Tibial nerve (tissue), 4 donors: ENCODE results near the gene ZNF697. TPM values are rescaled to one million over a fixed set of nuclear protein-coding genes. Genes with fewer than 3 reads are reported as not detected.
A peak's percentile ranks its signal among the peaks of the same experiment; 100 is the strongest.

Source experiments
- DNase-seq, 2 donors: peaks; one replicate each; pipeline ENCODE4 v3.0.0-alpha.2; 2019; ENCODE audit warnings: low spot score in 2 of 2
- H3K27ac ChIP-seq, 4 donors: fragments of 200-600 bp; sonication (generic) in 3 of 4; one replicate each; pipeline ENCODE4 v1.5.1; 2017 to 2019; ENCODE audit warnings: mild to moderate bottlenecking in 1 of 4
- H3K27me3 ChIP-seq, 2 donors: fragments of 200-600 bp; sonication (generic) in 1 of 2; one replicate each; pipeline versions ENCODE4 v1.5.1 to v1.6.0; 2017 to 2019
- H3K36me3 ChIP-seq, 3 donors: fragments of 200-600 bp; sonication (generic); one replicate each; pipeline ENCODE4 v1.5.1; 2018 to 2019
- H3K4me1 ChIP-seq, 4 donors: fragments of 200-600 bp; sonication (generic) in 3 of 4; one replicate each; pipeline ENCODE4 v1.5.1; 2017 to 2019
- H3K4me3 ChIP-seq, 4 donors: fragments of 200-600 bp; sonication (generic) in 3 of 4; one replicate each; pipeline ENCODE4 v1.5.1; 2017 to 2019; ENCODE audit warnings: mild to moderate bottlenecking in 1 of 4, moderate library complexity in 1 of 4
- H3K9me3 ChIP-seq, 4 donors: fragments of 200-600 bp; sonication (generic) in 3 of 4; one replicate each; pipeline ENCODE4 v1.5.1; 2017 to 2019
- CTCF ChIP-seq, 5 experiments: fragments of 200-600 bp in 3 of 5; fragments of 450-650 bp in 2 of 5; sonication (generic) in 3 of 5; IDR thresholded peaks; one replicate each; pipeline ENCODE4 v1.5.1; 2016 to 2019; ENCODE audit warnings: antibody characterized with exemption in 5 of 5, mild to moderate bottlenecking in 3 of 5, moderate library complexity in 2 of 5
- EP300 ChIP-seq, 2 donors: sonication (generic); formaldehyde crosslinking; IDR thresholded peaks; one replicate each; pipeline ENCODE4 v1.6.1; 2017; ENCODE audit warnings: antibody characterized with exemption in 2 of 2, mild to moderate bottlenecking in 1 of 2
- POLR2A ChIP-seq, 2 donors: fragments of 450-650 bp; IDR thresholded peaks; one replicate each; pipeline ENCODE4 v1.6.1; 2017; ENCODE audit warnings: antibody characterized with exemption in 2 of 2, mild to moderate bottlenecking in 2 of 2, moderate library complexity in 2 of 2
- WGBS, 2 donors: methylation state at CpG; one replicate each; pipeline ENCODE4 v1.1.5; 2018; 5-methylcytosine and 5-hydroxymethylcytosine counted together
- total RNA-seq, 4 donors: library from RNA; depleted of rRNA; stranded (reverse); fragments of >200 nt; gene quantifications; one replicate each; pipeline ENCODE4 v1.1.0, GENCODE V29; 2016

Gene ZNF697
- total RNA-seq, 4 donors from 2014 or later = 3.3 to 9.0 (median 4.9) TPM

DNA sequence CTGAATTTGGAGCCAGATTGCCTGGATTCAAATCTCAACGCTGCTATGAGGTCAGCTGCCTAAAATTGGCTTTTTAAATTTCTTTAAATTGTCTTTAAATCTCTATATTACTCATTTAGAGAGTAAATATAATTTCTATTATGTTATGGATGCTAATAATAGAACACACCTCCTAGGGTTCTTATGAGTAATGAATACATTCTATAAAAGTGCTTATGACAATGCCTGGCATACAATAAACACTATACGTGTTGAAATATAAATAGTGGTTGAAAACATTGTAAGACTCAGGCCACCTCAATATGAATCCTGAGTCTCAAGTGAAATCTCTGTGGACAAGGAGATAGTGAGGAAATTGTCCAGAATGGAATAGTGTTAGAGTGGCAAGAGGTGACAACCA is 32.7 kb upstream of the ZNF697 start:
- Histone ChIP-seq H3K27me3 (no peaks in the 10 kb centered on the region), H3K4me3 (no peak overlapping the region), H3K36me3 (no peaks in the 10 kb centered on the region), H3K4me1 (peaks cover 0 to 8% (median 0%) of the 10 kb centered on the region in 4 donors), H3K27ac (no peak overlapping the region), H3K9me3 (no peaks in the 10 kb centered on the region)
- TF ChIP-seq EP300 (IDR thresholded peaks at IDR 0.05) (no peak), POLR2A (IDR thresholded peaks at IDR 0.05) (no peak)
- DNase-seq = no peak
- WGBS, 2 donors = 70% methylated on average over 2 of the region's 2 CpGs

DNA sequence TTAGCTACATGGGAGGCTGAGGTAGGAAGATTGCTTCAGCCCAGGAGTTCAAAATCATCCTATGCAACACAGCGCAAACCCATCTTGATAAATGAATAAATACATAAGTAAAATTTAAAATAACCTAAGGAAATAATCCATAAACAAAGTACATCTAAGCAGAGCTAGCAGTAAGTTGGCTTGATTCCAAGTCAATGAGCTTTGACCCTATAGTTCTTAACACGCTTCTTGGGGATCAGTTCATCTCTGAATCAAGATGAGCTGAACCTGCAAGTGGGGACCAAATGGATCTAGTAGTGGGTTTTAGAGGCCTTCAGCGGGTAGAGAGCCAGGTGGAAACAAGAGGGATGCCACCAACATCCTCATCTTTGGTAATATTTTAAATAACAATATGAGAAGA is 32.1 kb upstream of the ZNF697 start:
- no peak overlapping the region for H3K4me3 ChIP-seq
- no peaks in the 10 kb centered on the region for H3K36me3 ChIP-seq
- no peaks in the 10 kb centered on the region for H3K9me3 ChIP-seq
- TF ChIP-seq EP300 (IDR thresholded peaks at IDR 0.05) (no peak), CTCF (IDR thresholded peaks at IDR 0.05) (no peak), POLR2A (IDR thresholded peaks at IDR 0.05) (no peak)
- no peaks in the 10 kb centered on the region for H3K27me3 ChIP-seq
- no peak overlapping the region for H3K27ac ChIP-seq
- WGBS, 2 donors = 82 to 85% methylated on average over 3 of the region's 3 CpGs
- no peak for DNase-seq
- peaks cover 0 to 13% (median 0%) of the 10 kb centered on the region in 4 donors for H3K4me1 ChIP-seq

DNA sequence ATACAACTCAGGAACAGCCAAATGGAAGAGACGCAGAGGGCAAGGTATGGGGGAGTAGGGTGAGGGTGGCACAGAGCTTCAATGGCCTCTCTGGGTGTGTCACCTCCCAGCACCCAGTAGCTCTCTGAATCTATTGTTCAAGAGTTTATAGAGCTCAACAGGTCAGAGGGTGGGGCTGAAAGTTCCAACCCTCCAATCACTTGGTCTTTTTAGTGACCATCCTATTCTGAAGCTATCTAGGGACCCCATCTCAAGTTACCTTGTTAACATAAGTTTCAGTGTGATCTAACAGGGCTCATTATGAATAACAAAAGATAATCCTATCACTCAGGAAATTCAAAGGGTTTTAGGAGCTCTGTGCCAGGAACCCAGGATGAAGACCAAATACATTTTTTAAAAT is 31.2 kb upstream of the ZNF697 start:
- H3K36me3 ChIP-seq = no peaks in the 10 kb centered on the region
- WGBS, 2 donors = 96 to 100% methylated on average over 1 of the region's 1 CpG
- no peak overlapping the region for H3K27ac ChIP-seq
- H3K27me3 ChIP-seq = no peaks in the 10 kb centered on the region
- peaks cover 0 to 23% (median 2%) of the 10 kb centered on the region in 4 donors for H3K4me1 ChIP-seq
- no peaks in the 10 kb centered on the region for H3K9me3 ChIP-seq
- no peak overlapping the region for H3K4me3 ChIP-seq
- DNase-seq = no peak
- TF ChIP-seq POLR2A (IDR thresholded peaks at IDR 0.05) = no peak
- TF ChIP-seq EP300 (IDR thresholded peaks at IDR 0.05) = no peak
- no peak for TF ChIP-seq CTCF (IDR thresholded peaks at IDR 0.05)

DNA sequence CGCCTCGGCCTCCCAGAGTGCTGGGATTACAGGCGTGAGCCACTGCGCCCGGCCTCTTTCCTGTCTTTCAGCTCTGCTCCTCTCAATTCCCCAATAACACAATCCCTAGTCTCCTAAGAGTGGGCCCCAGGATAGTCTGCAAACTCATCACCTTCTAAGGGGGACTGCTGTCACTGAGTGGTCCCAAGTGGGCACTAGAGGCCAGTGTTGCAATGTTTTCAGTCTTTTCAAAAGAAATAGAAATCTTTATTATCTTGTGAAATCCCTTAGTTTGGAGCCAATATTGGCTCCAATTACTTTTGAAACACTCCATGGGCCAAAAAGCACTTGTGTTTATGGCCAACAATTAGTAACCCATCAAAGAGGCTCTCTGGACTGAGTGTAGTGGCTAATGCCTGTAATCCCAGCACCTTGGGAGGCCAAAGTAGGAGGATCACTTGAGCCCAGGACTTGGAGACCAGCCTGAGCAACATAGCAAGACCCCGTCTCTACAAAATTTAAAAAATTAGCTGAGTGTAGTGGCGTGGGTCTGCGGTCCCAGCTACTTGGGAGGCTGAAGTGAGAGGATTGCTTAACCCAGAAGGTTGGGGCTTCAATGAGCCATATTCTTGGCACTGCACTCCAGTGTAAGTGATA is 28.6 kb upstream of the ZNF697 start:
- Histone ChIP-seq H3K27ac (peak overlapping the region in 2 of 4 donors; percentile 4 to 67), H3K9me3 (no peaks in the 10 kb centered on the region), H3K36me3 (no peaks in the 10 kb centered on the region), H3K27me3 (no peaks in the 10 kb centered on the region), H3K4me3 (no peak overlapping the region), H3K4me1 (peaks cover 0 to 33% (median 7%) of the 10 kb centered on the region in 4 donors)
- peak in 1 of 5 experiments; percentile 28 for TF ChIP-seq CTCF (IDR thresholded peaks at IDR 0.05)
- TF ChIP-seq EP300 (IDR thresholded peaks at IDR 0.05) = peak in 1 of 2 donors; percentile 71
- no peak for TF ChIP-seq POLR2A (IDR thresholded peaks at IDR 0.05)
- 69 to 86% methylated on average over 8 of the region's 8 CpGs for WGBS, 2 donors
- peak; percentile 37 to 65 for DNase-seq

GRCh38 chr1:119675349-119676345 is 27.6 kb upstream of the ZNF697 start:
- 17 to 19% methylated on average over 16 of the region's 16 CpGs for WGBS, 2 donors
- TF ChIP-seq EP300 (IDR thresholded peaks at IDR 0.05) = no peak
- TF ChIP-seq POLR2A (IDR thresholded peaks at IDR 0.05) = no peak
- peak; percentile 77 to 87 (median 83) for TF ChIP-seq CTCF (IDR thresholded peaks at IDR 0.05)
- peak overlapping the region in 2 of 4 donors; percentile 67 to 87 for H3K27ac ChIP-seq
- no peaks in the 10 kb centered on the region for H3K36me3 ChIP-seq
- peak; percentile 86 to 100 for DNase-seq
- no peaks in the 10 kb centered on the region for H3K9me3 ChIP-seq
- H3K27me3 ChIP-seq = no peaks in the 10 kb centered on the region
- peak overlapping the region; percentile 24 to 45 (median 39) for H3K4me3 ChIP-seq
- peaks cover 0 to 33% (median 7%) of the 10 kb centered on the region in 4 donors for H3K4me1 ChIP-seq
